ENCODE data around the gene RADIL.
"Not testable (repeated sequence)": the region's sequence is repeated elsewhere in the genome, so short reads cannot be mapped to it uniquely, and the experiment has no call there.

RADIL gene

DNA sequence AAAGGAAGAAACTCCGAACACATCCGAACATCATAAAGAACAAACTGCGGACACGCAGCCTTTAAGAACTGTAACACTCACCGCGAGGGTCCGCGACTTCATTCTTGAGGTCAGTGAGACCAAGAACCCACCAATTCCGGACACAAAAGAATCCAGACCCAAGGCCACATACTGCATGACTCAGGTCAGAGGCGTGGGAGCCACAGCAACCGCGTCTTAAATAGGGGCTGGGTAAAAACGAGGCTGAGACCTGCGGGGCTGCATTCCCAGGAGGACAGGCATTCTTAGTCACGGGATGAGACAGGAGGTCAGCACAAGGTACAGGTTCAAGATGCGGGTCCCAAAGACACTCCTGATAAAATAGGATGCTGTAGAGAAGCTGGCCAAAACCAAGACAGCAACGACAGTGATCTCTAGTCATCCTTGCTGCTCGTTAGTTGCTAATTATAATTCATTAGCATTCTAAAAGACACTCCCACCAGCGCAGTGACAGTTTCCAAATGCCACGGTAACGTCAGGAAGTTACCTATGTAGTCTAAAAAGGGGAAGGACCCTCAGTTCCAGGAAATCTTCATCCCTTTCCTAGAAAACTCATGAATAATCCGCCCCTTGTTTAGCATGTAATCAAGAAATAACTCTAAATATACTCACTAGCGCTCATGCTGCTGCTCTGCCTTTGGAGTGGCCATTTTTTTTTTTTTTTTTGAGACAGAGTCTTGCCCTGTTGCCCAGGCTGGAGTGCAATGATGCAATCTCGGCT is 88.7 kb downstream of the RADIL start:
- no peak for TF ChIP-seq CTCF (IDR thresholded peaks at IDR 0.05; ENCODE audit: low read length, missing control alignments)

GRCh38 chr7:4794171-4794570 is 89.3 kb downstream of the RADIL start:
- DNase-seq (ENCODE audit: low read depth); H3K4me3 ChIP-seq (replicated peaks; ENCODE audit: low read depth, low read length): not testable (repeated sequence)

More for the DNA sequence above, 88.7 kb downstream of the RADIL start:
- DNase-seq (ENCODE audit: low read depth) = no peak
- no peak overlapping the region for H3K4me3 ChIP-seq (replicated peaks; ENCODE audit: low read depth, low read length)

DNA sequence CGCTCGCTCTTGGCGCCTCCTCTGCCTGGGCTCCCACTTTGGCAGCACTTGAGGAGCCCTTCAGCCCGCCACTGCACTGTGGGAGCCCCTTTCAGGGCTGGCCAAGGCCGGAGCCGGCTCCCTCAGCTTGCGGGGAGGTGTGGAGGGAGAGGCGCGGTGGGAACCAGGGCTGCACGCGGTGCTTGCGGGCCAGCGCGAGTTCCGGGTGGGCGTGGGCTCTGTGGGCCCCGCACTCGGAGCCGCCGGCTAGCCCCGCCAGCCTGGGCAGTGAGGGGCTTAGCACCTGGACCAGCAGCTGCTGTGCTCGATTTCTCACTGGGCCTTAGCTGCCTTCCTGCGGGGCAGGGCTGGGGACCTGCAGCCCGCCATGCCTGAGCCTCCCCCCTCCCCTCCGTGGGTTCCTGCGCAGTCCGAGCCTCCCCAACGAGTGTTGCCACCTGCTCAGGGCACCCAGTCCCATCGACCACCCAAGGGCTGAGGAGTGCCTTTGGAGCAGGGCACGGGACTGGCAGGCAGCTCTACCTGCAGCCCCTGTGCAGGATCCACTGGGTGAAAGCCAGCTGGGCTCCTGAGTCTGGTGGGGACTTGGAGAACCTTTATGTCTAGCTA is 90.0 kb downstream of the RADIL start:
- not testable (repeated sequence) for DNase-seq (ENCODE audit: low read depth); H3K4me3 ChIP-seq (replicated peaks; ENCODE audit: low read depth, low read length)

DNA sequence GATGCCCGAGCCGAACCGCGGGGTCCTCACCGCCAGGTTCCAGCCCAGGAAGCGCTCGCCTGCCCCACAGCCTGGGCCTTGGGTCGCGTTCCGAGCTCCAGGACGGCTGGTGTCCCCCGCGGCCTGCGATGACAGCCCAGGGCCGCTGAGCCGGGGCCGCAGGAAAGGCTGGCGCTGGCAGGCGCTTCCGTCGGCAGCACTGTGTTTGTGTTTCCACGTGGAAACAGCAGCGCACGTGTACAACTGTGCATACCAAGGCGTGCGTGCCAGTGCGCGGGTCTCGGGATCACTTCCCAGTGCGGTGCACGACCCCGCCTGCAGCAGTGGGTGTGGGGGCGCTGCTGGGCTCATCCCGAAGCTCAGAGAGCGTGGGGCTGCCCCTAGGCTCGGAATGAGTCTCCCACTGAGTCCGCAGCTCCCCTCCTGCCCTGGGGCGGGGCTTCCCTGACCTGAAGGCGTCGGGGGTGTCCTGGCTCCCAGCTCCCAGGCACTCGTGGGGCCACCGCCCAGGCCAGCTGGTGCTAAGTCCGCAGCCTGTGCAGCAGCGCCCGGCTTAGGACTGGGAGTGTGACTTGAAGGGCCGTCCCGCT is 90.9 kb downstream of the RADIL start:
- no peak for DNase-seq (ENCODE audit: low read depth)
- no peak for TF ChIP-seq CTCF (IDR thresholded peaks at IDR 0.05; ENCODE audit: low read length, missing control alignments)
- no peak overlapping the region for H3K4me3 ChIP-seq (replicated peaks; ENCODE audit: low read depth, low read length)

DNA sequence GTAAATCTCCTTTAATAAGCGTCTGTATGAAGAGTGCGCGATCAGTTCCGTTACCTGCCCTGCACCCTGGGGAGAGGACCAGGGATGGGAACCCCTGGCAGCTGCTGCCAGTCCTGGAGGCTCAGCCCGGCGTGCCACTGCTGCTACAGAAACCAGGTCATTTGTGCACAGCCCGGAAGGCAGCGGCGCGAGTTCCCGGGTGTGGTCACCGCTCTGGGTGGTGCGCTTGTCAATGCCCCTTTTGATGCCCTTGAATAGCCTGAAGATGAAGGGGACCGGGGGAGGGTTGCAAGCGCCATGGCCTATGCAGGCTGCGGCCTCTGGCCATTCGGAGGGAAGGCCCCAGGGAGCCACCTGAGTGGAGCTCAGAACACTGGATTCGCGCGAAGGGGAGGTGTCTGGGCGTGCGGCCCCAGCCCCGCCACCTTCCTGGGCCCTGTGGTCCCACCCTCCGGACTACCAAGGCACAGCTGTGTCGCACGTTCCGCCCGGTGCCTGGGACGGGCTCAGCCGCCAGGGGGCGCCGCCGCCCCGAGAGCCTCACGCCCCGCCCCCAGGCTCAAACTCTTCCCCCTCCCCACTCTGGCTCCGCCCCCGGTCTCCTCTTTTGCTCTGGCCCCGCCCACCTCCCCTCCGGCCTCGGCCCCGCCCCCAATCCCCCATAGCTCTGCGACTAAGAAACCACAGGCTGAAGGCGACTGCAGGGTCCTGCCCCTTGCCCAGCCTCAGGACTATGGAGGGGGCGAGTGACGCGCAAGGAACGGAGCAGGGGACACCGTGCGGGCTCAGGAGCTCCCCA is 91.6 kb downstream of the RADIL start:
- no peak overlapping the region for H3K4me3 ChIP-seq (replicated peaks; ENCODE audit: low read depth, low read length)
- DNase-seq (ENCODE audit: low read depth) = peak; percentile 57
- peak; percentile 31 for TF ChIP-seq CTCF (IDR thresholded peaks at IDR 0.05; ENCODE audit: low read length, missing control alignments)

DNA sequence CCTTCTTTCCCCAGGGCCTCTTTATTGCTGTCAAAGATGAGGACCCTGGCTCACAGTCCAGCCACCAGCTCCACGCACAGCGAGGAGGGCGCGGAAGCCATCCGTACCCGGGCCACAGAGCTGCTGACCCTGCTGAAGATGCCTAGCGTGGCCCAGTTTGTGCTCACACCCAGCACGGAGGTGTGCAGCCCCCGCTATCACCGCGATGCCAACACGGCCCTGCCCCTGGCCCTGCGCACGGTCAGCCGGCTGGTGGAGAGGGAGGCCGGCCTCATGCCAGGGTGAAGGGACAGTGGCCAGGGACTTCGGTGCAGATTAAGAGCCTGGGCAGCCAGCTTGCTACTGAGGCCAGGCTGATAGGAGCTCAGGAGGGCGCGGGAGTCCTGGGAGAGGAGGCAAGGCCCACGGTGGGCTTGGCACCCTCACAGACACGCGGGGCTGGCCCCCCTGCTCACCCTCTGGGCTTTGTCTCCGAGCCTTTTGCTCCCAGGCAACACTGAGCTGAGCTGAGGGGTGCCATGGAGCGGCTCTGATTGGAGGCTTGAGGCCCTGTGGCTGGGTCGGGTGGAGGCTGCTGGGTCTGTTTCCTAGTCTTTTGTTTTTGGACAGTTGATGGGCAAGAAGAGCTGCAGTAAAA is 92.3 kb downstream of the RADIL start:
- DNase-seq (ENCODE audit: low read depth) = no peak
- TF ChIP-seq CTCF (IDR thresholded peaks at IDR 0.05; ENCODE audit: low read length, missing control alignments) = no peak
- H3K4me3 ChIP-seq (replicated peaks; ENCODE audit: low read depth, low read length) = no peak overlapping the region

GRCh38 chr7:4790516-4790991 is 93.0 kb downstream of the RADIL start:
- H3K4me3 ChIP-seq (replicated peaks; ENCODE audit: low read depth, low read length) = no peak overlapping the region
- no peak for TF ChIP-seq CTCF (IDR thresholded peaks at IDR 0.05; ENCODE audit: low read length, missing control alignments)
- no peak for DNase-seq (ENCODE audit: low read depth)
